HG02870 (cell line): Measurements from ENCODE around the gene TCP11L1.
"Not testable (repeated sequence)": the region's sequence is repeated elsewhere in the genome, so short reads cannot be mapped to it uniquely, and the experiment has no call there.

Experiments used
- ATAC-seq: cut with Tn5 transposase; IDR thresholded peaks from one replicate; pipeline ENCODE4 v1.9.1; 2021; ENCODE audit warnings: mild to moderate bottlenecking, moderate library complexity; ENCODE audit not compliant: unreplicated experiment

The TCP11L1 gene

GRCh38 chr11:33028537-33028914 is 10.8 kb upstream of the TCP11L1 start:
- no peak for ATAC-seq

- not testable (repeated sequence) for ATAC-seq
Measured at GRCh38 chr11:33029218-33029617, 10.2 kb upstream of the TCP11L1 start.

GRCh38 chr11:33033493-33033892 is 5.9 kb upstream of the TCP11L1 start:
- ATAC-seq: no peak

- ATAC-seq: no peak
Measured at GRCh38 chr11:33035011-33035410, 4.4 kb upstream of the TCP11L1 start.

- peak; percentile 34 for ATAC-seq
Measured at GRCh38 chr11:33040033-33040861, 875 bp downstream of the TCP11L1 start.

GRCh38 chr11:33040862-33041453 is 1.6 kb downstream of the TCP11L1 start:
- ATAC-seq: peak; percentile 27

GRCh38 chr11:33043221-33043830 is 4.0 kb downstream of the TCP11L1 start:
- ATAC-seq: no peak

- ATAC-seq: no peak
Measured at GRCh38 chr11:33044285-33044756, 4.9 kb downstream of the TCP11L1 start.

GRCh38 chr11:33045551-33046255 is 6.3 kb downstream of the TCP11L1 start:
- ATAC-seq: no peak

- not testable (repeated sequence) for ATAC-seq
Measured at GRCh38 chr11:33048701-33049100, 9.3 kb downstream of the TCP11L1 start.

- not testable (repeated sequence) for ATAC-seq
Measured at GRCh38 chr11:33049565-33050408, 10.4 kb downstream of the TCP11L1 start.

GRCh38 chr11:33052231-33052630 is 12.9 kb downstream of the TCP11L1 start:
- no peak for ATAC-seq

- ATAC-seq: no peak
Measured at GRCh38 chr11:33055375-33055774, 16.0 kb downstream of the TCP11L1 start.

GRCh38 chr11:33057284-33057683 is 17.9 kb downstream of the TCP11L1 start:
- ATAC-seq: no peak

GRCh38 chr11:33059331-33060007 is 20.1 kb downstream of the TCP11L1 start:
- ATAC-seq: no peak

- ATAC-seq: no peak
Measured at GRCh38 chr11:33060271-33060670, 20.9 kb downstream of the TCP11L1 start.

GRCh38 chr11:33062137-33062536 is 22.8 kb downstream of the TCP11L1 start:
- no peak for ATAC-seq

- ATAC-seq: peak; percentile 65
Measured at GRCh38 chr11:33063326-33063881, 24.0 kb downstream of the TCP11L1 start.

GRCh38 chr11:33064033-33064825 is 24.9 kb downstream of the TCP11L1 start:
- ATAC-seq: no peak
